ENCODE results near the gene TET3. TPM values are rescaled to one million over a fixed set of nuclear protein-coding genes. Genes with fewer than 3 reads are reported as not detected.

Gene TET3
- total RNA-seq, 2 experiments from 2014 or later = 22.2 to 24.1 TPM

GRCh38 chr2:73990531-73990930, 5.8 kb downstream of the TET3 start:
- TF ChIP-seq CTCF (IDR thresholded peaks at IDR 0.05) = no peak

GRCh38 chr2:73992036-73992435, 7.3 kb downstream of the TET3 start:
- peaks cover 0 to 10% of the 10 kb centered on the region in 2 experiments for H3K9me3 ChIP-seq (ENCODE audit: control insufficient read depth in 1 of 2, insufficient read depth in 1 of 2, low read length in 2 of 2)
- H3K36me3 ChIP-seq (ENCODE audit: insufficient read depth, low read length) = peaks cover 14% of the 10 kb centered on the region
- no peaks in the 10 kb centered on the region for H3K27me3 ChIP-seq (ENCODE audit: control insufficient read depth in 1 of 2, insufficient read depth in 2 of 2, low read length in 2 of 2)
- TF ChIP-seq CTCF (IDR thresholded peaks at IDR 0.05) = no peak
- no peak overlapping the region for H3K27ac ChIP-seq (ENCODE audit: low read depth in 1 of 2, low read length in 2 of 2)
- H3K4me1 ChIP-seq (ENCODE audit: insufficient read depth, low read length) = peaks cover 60% of the 10 kb centered on the region
- Mint-ChIP-seq H3K27ac (peak overlapping the region; percentile 16), H3K4me3 (no peak overlapping the region), H3K9me3 (peaks cover 3% of the 10 kb centered on the region), H3K27me3 (no peaks in the 10 kb centered on the region), H3K4me1 (ENCODE audit: low read depth) (peaks cover 80% of the 10 kb centered on the region), H3K36me3 (ENCODE audit: low read depth) (peaks cover 50% of the 10 kb centered on the region)
- CTCF ChIA-PET = no interaction called here
- no peak overlapping the region for H3K4me3 ChIP-seq (ENCODE audit: low read length)
- DNase-seq (no peak), ATAC-seq (ENCODE audit: poor library complexity) (no peak)
- intact Hi-C loops (cut with DNase I, micrococcal nuclease) = no loop called here
- POLR2A ChIA-PET = interaction anchor here (1.2 kb wide), 1 partner anchor 16 kb away, joined by 3 read pairs; no protein-coding TSS in a partner anchor

More at GRCh38 chr2:73990531-73990930, 5.8 kb downstream of the TET3 start:
- CTCF ChIA-PET = no interaction called here
- POLR2A ChIA-PET = interaction anchor here (1.2 kb wide), 1 partner anchor 11 kb away, joined by 4 read pairs; no protein-coding TSS in a partner anchor
- peaks cover 62% of the 10 kb centered on the region for H3K4me1 ChIP-seq (ENCODE audit: insufficient read depth, low read length)
- H3K9me3 ChIP-seq (ENCODE audit: control insufficient read depth in 1 of 2, insufficient read depth in 1 of 2, low read length in 2 of 2) = peaks cover 0 to 10% of the 10 kb centered on the region in 2 experiments
- no peak overlapping the region for H3K4me3 ChIP-seq (ENCODE audit: low read length)
- DNase-seq (no peak), ATAC-seq (ENCODE audit: poor library complexity) (no peak)
- H3K27me3 ChIP-seq (ENCODE audit: control insufficient read depth in 1 of 2, insufficient read depth in 2 of 2, low read length in 2 of 2) = no peaks in the 10 kb centered on the region
- Mint-ChIP-seq H3K27me3 (no peaks in the 10 kb centered on the region), H3K4me1 (ENCODE audit: low read depth) (peaks cover 86% of the 10 kb centered on the region), H3K4me3 (peak overlapping the region; percentile 54), H3K36me3 (ENCODE audit: low read depth) (peaks cover 55% of the 10 kb centered on the region), H3K27ac (peak overlapping the region; percentile 40), H3K9me3 (peaks cover 3% of the 10 kb centered on the region)
- H3K27ac ChIP-seq (ENCODE audit: low read depth in 1 of 2, low read length in 2 of 2) = no peak overlapping the region
- intact Hi-C loops (cut with DNase I, micrococcal nuclease) = no loop called here
- peaks cover 14% of the 10 kb centered on the region for H3K36me3 ChIP-seq (ENCODE audit: insufficient read depth, low read length)

GRCh38 chr2:73993376-73993775, 8.7 kb downstream of the TET3 start:
- peaks cover 48% of the 10 kb centered on the region for H3K36me3 Mint-ChIP-seq (ENCODE audit: low read depth)
- Histone ChIP-seq H3K27ac (ENCODE audit: low read depth in 1 of 2, low read length in 2 of 2) (no peak overlapping the region), H3K27me3 (ENCODE audit: control insufficient read depth in 1 of 2, insufficient read depth in 2 of 2, low read length in 2 of 2) (no peaks in the 10 kb centered on the region), H3K36me3 (ENCODE audit: insufficient read depth, low read length) (peaks cover 14% of the 10 kb centered on the region), H3K9me3 (ENCODE audit: control insufficient read depth in 1 of 2, insufficient read depth in 1 of 2, low read length in 2 of 2) (peaks cover 0 to 10% of the 10 kb centered on the region in 2 experiments), H3K4me3 (ENCODE audit: low read length) (no peak overlapping the region), H3K4me1 (ENCODE audit: insufficient read depth, low read length) (peaks cover 60% of the 10 kb centered on the region)
- H3K9me3 Mint-ChIP-seq = peaks cover 3% of the 10 kb centered on the region
- intact Hi-C loops (cut with DNase I, micrococcal nuclease) = no loop called here
- ChIA-PET POLR2A (interaction anchor here (1.3 kb wide), 1 partner anchor 39 kb away, joined by 3 read pairs; no protein-coding TSS in a partner anchor), CTCF (no interaction called here)
- ATAC-seq (ENCODE audit: poor library complexity) (no peak), DNase-seq (no peak)
- H3K27me3 Mint-ChIP-seq = no peaks in the 10 kb centered on the region
- H3K4me1 Mint-ChIP-seq (ENCODE audit: low read depth) = peaks cover 80% of the 10 kb centered on the region
- TF ChIP-seq CTCF (IDR thresholded peaks at IDR 0.05) = no peak
- peak overlapping the region; percentile 35 for H3K4me3 Mint-ChIP-seq
- H3K27ac Mint-ChIP-seq = peak overlapping the region; percentile 61

Data from CD4-positive, alpha-beta T cell (primary cell).